Measurements from ENCODE around the gene RAB24. TPM values are rescaled to one million over a fixed set of nuclear protein-coding genes. Genes with fewer than 3 reads are reported as not detected.
"Not testable (repeated sequence)": the region's sequence is repeated elsewhere in the genome, so short reads cannot be mapped to it uniquely, and the experiment has no call there.

Gene RAB24
- total RNA-seq, result 8.1 and 15.3 TPM in 2 replicates

- DNase-seq (ENCODE audit: low read depth in 2 of 2), result peak; percentile 47 to 87
Measured at GRCh38 chr5:177303121-177303924, at the start of gene RAB24, which contains the start of gene PRELID1. TSS of gene RAB24 (minus strand) at chr5:177303719. CDS start at chr5:177303288, 431 bp downstream. TSS of gene PRELID1 (plus strand) at chr5:177303799. CDS start at chr5:177303986, 187 bp downstream.

- DNase-seq (ENCODE audit: low read depth in 2 of 2), result no peak
Measured at GRCh38 chr5:177353093-177353492, 49.6 kb upstream of the RAB24 start.

- peak; percentile 93 to 97 for DNase-seq (ENCODE audit: low read depth in 2 of 2)
Measured at GRCh38 chr5:177351392-177352329, 48.1 kb upstream of the RAB24 start, which contains the start of gene LMAN2. TSS of gene LMAN2 (minus strand) at chr5:177351668. CDS start at chr5:177351647, 21 bp downstream.

- peak in 1 of 2 donors; percentile 37 for DNase-seq (ENCODE audit: low read depth in 2 of 2)
Measured at GRCh38 chr5:177350776-177351391, 47.4 kb upstream of the RAB24 start.

- DNase-seq (ENCODE audit: low read depth in 2 of 2), result no peak
Measured at GRCh38 chr5:177349762-177350161, 46.2 kb upstream of the RAB24 start.

GRCh38 chr5:177349362-177349647, 45.8 kb upstream of the RAB24 start:
- DNase-seq (ENCODE audit: low read depth in 2 of 2), result no peak

- no peak for DNase-seq (ENCODE audit: low read depth in 2 of 2)
Measured at GRCh38 chr5:177347699-177348098, 44.2 kb upstream of the RAB24 start.

GRCh38 chr5:177346820-177347219, 43.3 kb upstream of the RAB24 start:
- DNase-seq (ENCODE audit: low read depth in 2 of 2), result no peak

- DNase-seq (ENCODE audit: low read depth in 2 of 2), result no peak
Measured at GRCh38 chr5:177344891-177345290, 41.4 kb upstream of the RAB24 start.

GRCh38 chr5:177343777-177344176, 40.3 kb upstream of the RAB24 start:
- DNase-seq (ENCODE audit: low read depth in 2 of 2), result no peak

GRCh38 chr5:177343000-177343399, 39.5 kb upstream of the RAB24 start:
- DNase-seq (ENCODE audit: low read depth in 2 of 2), result not testable (repeated sequence)

- DNase-seq (ENCODE audit: low read depth in 2 of 2), result peak in 1 of 2 donors; percentile 45
Measured at GRCh38 chr5:177339107-177339638, 35.7 kb upstream of the RAB24 start.

- DNase-seq (ENCODE audit: low read depth in 2 of 2), result no peak
Measured at GRCh38 chr5:177338251-177339106, 35.0 kb upstream of the RAB24 start.

- DNase-seq (ENCODE audit: low read depth in 2 of 2), result no peak
Measured at GRCh38 chr5:177336603-177337494, 33.3 kb upstream of the RAB24 start.

- DNase-seq (ENCODE audit: low read depth in 2 of 2), result peak in 1 of 2 donors; percentile 48
Measured at GRCh38 chr5:177336112-177336511, 32.6 kb upstream of the RAB24 start.

GRCh38 chr5:177335701-177336065, 32.2 kb upstream of the RAB24 start:
- no peak for DNase-seq (ENCODE audit: low read depth in 2 of 2)

GRCh38 chr5:177334781-177335700, 31.5 kb upstream of the RAB24 start:
- DNase-seq (ENCODE audit: low read depth in 2 of 2), result no peak

- DNase-seq (ENCODE audit: low read depth in 2 of 2), result no peak
Measured at GRCh38 chr5:177334155-177334551, 30.6 kb upstream of the RAB24 start.

All from dermis microvascular lymphatic vessel endothelial cell (primary cell).